Dendritic cell treated with granulocyte-macrophage colony-stimulating factor and Interleukin-4, amounts not matched to agents 40 ng/mL and 50 ng/mL, for 4 days (primary cell): ENCODE measurements around the gene CSF2.

Experiments
- H3K27ac Mint-ChIP-seq: one replicate; pipeline ENCODE4 v1.8.0; 2022; ENCODE audit warnings: mild to moderate bottlenecking, mixed read lengths
- H3K27me3 Mint-ChIP-seq: one replicate; pipeline ENCODE4 v1.8.0; 2022; ENCODE audit warnings: mild to moderate bottlenecking, mixed read lengths
- H3K36me3 Mint-ChIP-seq: one replicate; pipeline ENCODE4 v1.8.0; 2022; ENCODE audit warnings: low read depth, mixed read lengths
- H3K4me1 Mint-ChIP-seq: one replicate; pipeline ENCODE4 v1.8.0; 2022; ENCODE audit warnings: low read depth, mixed read lengths
- H3K4me3 Mint-ChIP-seq: one replicate; pipeline ENCODE4 v1.8.0; 2022; ENCODE audit warnings: mild to moderate bottlenecking, moderate library complexity, mixed read lengths
- H3K9me3 Mint-ChIP-seq: one replicate; pipeline ENCODE4 v1.8.0; 2022; ENCODE audit warnings: mixed read lengths
- intact Hi-C: fragments of 100-400 bp; cut with micrococcal nuclease; formaldehyde crosslinking; loops from one replicate; pipeline ENCODE4 v1.15.0; 2022

Gene CSF2

GRCh38 chr5:132073231-132074013 is at the start of gene CSF2:
Gene CSF2, plus strand, starts transcription at chr5:132073789. Its CDS starts 35 bp downstream, at chr5:132073824.
- Mint-ChIP-seq H3K9me3 (no peaks in the 10 kb centered on the region), H3K27me3 (peaks cover 62% of the 10 kb centered on the region), H3K27ac (no peak within 1 kb of the TSS), H3K36me3 (no peaks in the 10 kb centered on the region), H3K4me3 (no peak within 1 kb of the TSS), H3K4me1 (peaks cover 33% of the 10 kb centered on the region)
- intact Hi-C loops: no loop called here

DNA sequence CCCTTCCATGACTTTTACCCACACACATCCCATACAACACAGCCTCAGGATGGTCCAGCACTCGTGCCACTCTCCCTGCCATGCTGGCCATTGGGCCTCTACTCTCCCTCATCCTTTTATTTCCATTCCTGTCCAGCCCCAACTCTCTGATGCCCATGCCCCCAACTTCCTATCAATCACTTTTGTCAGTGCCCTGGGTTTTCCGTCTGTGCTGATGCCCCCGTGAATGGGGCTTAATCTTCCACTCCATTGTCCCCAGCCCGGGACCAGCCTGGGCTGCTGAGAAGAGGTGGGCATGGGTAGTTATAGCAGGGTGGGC is 49.5 kb upstream of the CSF2 start:
- Mint-ChIP-seq H3K9me3 (no peaks in the 10 kb centered on the region), H3K27me3 (peaks cover 10% of the 10 kb centered on the region), H3K4me3 (no peak overlapping the region), H3K27ac (no peak overlapping the region), H3K36me3 (no peaks in the 10 kb centered on the region), H3K4me1 (no peaks in the 10 kb centered on the region)
- intact Hi-C loops: no loop called here

- Mint-ChIP-seq H3K9me3 (no peaks in the 10 kb centered on the region), H3K27ac (no peak overlapping the region), H3K4me3 (no peak overlapping the region), H3K36me3 (no peaks in the 10 kb centered on the region), H3K4me1 (no peaks in the 10 kb centered on the region), H3K27me3 (peaks cover 11% of the 10 kb centered on the region)
- intact Hi-C loops: no loop called here
These were observed 48.7 kb upstream of the CSF2 start for GRCh38 chr5:132024789-132025402.

GRCh38 chr5:132025403-132025971 is 48.1 kb upstream of the CSF2 start:
- H3K36me3 Mint-ChIP-seq: no peaks in the 10 kb centered on the region
- no peak overlapping the region for H3K4me3 Mint-ChIP-seq
- H3K9me3 Mint-ChIP-seq: no peaks in the 10 kb centered on the region
- no peak overlapping the region for H3K27ac Mint-ChIP-seq
- peaks cover 16% of the 10 kb centered on the region for H3K27me3 Mint-ChIP-seq
- H3K4me1 Mint-ChIP-seq: no peaks in the 10 kb centered on the region
- intact Hi-C loops: no loop called here

DNA sequence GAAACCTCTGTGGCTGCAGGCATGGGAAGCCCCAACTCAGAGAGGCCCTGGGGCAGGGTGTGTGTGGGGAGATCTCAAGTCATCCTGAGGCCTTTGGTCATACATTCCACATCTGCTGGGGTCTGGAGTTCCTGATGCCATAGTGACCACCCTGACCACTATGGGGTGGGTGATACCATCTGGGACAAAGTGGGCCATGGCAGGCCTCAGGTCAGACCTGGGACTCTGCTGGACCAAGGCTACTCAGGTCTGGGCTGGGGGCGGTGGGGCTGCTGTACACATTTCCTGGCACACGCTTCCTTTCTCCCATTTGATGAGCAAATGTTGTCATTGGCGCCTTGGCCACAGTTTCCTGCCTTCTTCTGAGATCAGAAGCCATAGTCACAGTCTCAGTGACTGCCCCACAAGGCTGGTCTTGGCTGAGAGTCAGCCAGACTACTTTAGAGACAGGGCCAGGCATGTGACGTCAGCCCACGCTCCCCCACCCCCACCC is 47.0 kb upstream of the CSF2 start:
- Mint-ChIP-seq H3K27ac (no peak overlapping the region), H3K9me3 (no peaks in the 10 kb centered on the region), H3K36me3 (no peaks in the 10 kb centered on the region), H3K27me3 (peaks cover 10% of the 10 kb centered on the region), H3K4me3 (no peak overlapping the region), H3K4me1 (no peaks in the 10 kb centered on the region)
- intact Hi-C loops: no loop called here

DNA sequence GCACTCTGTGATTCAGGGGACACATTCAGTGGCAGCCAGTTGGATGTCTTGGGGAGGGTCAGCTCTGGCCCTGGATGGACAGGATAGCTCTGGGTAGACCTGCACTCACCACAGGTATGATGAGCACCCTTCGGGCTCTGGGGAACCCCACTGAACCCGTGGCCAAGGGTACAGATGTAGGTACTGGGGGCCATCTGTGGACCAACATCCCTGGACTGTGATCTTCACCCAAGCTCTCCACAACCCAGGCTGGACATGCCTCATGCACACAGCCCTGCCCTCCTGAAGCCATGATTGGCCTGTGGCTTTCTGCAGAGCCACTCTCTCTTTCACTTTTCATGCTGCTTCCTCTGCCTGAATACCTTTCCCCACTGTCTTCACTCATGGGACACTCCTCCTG is 46.6 kb upstream of the CSF2 start:
- intact Hi-C loops: no loop called here
- Mint-ChIP-seq H3K36me3 (no peaks in the 10 kb centered on the region), H3K4me3 (no peak overlapping the region), H3K4me1 (no peaks in the 10 kb centered on the region), H3K9me3 (no peaks in the 10 kb centered on the region), H3K27ac (no peak overlapping the region), H3K27me3 (peaks cover 10% of the 10 kb centered on the region)

DNA sequence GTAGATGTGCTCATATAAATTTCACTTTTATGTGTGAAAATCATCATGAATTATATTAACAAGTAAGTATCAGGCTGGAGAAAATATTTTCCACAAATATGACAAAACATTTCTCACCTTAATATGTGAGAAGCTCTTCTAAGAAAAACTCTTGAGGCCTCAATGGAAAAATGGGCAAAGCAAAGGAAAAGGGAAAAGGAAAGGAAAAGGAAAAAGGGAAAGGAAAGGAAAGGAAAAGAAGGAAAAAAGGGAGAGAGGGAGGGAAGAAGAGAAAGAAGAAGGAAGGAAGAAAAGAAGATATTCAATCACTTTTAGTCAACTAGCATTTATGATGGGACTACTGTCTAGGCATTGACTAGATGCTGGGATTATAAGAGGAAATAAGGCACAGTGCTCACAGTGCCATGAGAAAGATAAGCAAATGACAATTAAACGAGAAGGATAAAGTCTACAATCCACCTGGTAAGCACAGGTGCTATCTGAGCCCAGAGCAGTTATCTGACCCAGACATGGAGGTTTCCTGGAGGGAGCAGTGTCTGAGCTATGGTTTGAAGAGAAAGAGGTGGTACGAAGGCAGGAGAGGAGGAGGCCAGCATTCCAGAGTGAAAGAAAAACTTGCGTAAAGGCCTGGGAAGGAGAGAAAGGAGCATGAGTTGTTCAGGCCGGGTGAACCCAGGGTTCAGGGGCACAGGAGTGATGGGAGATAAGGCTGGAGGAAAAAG is 43.8 kb upstream of the CSF2 start:
- Mint-ChIP-seq H3K4me3 (no peak overlapping the region), H3K9me3 (peaks cover 19% of the 10 kb centered on the region), H3K27ac (no peak overlapping the region), H3K27me3 (peaks cover 13% of the 10 kb centered on the region), H3K36me3 (no peaks in the 10 kb centered on the region), H3K4me1 (no peaks in the 10 kb centered on the region)
- intact Hi-C loops: no loop called here

DNA sequence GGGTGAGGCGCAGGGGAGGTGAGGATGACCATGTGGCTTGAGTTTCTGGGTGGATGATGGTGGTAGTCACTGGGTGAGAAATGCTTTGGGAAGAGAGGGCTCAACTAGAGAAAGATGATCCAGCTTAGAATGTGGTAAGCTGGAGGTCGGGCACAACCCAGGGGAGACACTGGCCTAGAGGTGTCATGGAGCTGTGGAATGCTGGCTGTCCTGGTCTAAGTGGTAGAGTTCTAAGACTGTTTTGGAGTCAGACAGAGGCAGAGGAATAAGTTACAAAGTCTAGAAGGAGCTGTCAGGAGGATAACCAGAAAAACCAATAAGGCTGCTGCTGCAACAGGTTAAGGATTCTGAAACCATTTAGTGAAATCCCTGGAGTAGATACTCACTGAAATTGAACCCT is 43.0 kb upstream of the CSF2 start:
- Mint-ChIP-seq H3K9me3 (peaks cover 19% of the 10 kb centered on the region), H3K4me1 (no peaks in the 10 kb centered on the region), H3K27ac (no peak overlapping the region), H3K27me3 (peaks cover 13% of the 10 kb centered on the region), H3K4me3 (no peak overlapping the region), H3K36me3 (no peaks in the 10 kb centered on the region)
- intact Hi-C loops: no loop called here

- no peaks in the 10 kb centered on the region for H3K36me3 Mint-ChIP-seq
- H3K27ac Mint-ChIP-seq: no peak overlapping the region
- peaks cover 14% of the 10 kb centered on the region for H3K27me3 Mint-ChIP-seq
- no peaks in the 10 kb centered on the region for H3K4me1 Mint-ChIP-seq
- peaks cover 19% of the 10 kb centered on the region for H3K9me3 Mint-ChIP-seq
- H3K4me3 Mint-ChIP-seq: no peak overlapping the region
- intact Hi-C loops: no loop called here
These were observed 41.4 kb upstream of the CSF2 start for GRCh38 chr5:132032196-132032595.

- Mint-ChIP-seq H3K9me3 (peaks cover 19% of the 10 kb centered on the region), H3K36me3 (no peaks in the 10 kb centered on the region), H3K27ac (no peak overlapping the region), H3K27me3 (peaks cover 20% of the 10 kb centered on the region), H3K4me3 (no peak overlapping the region), H3K4me1 (no peaks in the 10 kb centered on the region)
- intact Hi-C loops: no loop called here
These were observed 40.5 kb upstream of the CSF2 start for GRCh38 chr5:132033122-132033521.

GRCh38 chr5:132037353-132037752 is 36.2 kb upstream of the CSF2 start:
- H3K9me3 Mint-ChIP-seq: peaks cover 18% of the 10 kb centered on the region
- H3K4me3 Mint-ChIP-seq: no peak overlapping the region
- peaks cover 49% of the 10 kb centered on the region for H3K27me3 Mint-ChIP-seq
- H3K4me1 Mint-ChIP-seq: no peaks in the 10 kb centered on the region
- intact Hi-C loops: no loop called here
- H3K27ac Mint-ChIP-seq: no peak overlapping the region
- no peaks in the 10 kb centered on the region for H3K36me3 Mint-ChIP-seq

DNA sequence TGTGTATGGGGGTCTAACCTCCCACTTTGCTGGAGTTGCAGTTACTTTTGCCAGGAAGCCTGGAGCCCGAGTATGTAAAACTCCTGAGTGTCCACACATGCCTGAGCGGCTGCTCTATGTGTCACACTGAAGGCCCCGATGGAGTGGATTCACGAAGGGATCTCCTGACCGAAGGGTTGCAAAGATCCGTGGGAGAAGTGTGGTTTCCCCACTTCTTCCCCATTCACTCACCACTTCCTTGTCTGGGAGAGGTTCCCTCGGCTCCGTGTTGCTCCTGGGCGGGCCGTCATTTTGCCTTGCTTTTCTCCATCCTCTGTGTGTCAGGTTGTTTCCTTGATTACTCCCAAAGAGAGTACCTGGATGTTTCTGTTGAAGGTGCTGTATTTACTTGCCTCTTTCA is 29.4 kb upstream of the CSF2 start:
- intact Hi-C loops: no loop called here
- Mint-ChIP-seq H3K36me3 (no peaks in the 10 kb centered on the region), H3K9me3 (no peaks in the 10 kb centered on the region), H3K4me1 (peaks cover 13% of the 10 kb centered on the region), H3K27ac (no peak overlapping the region), H3K4me3 (no peak overlapping the region), H3K27me3 (peaks cover 74% of the 10 kb centered on the region)

DNA sequence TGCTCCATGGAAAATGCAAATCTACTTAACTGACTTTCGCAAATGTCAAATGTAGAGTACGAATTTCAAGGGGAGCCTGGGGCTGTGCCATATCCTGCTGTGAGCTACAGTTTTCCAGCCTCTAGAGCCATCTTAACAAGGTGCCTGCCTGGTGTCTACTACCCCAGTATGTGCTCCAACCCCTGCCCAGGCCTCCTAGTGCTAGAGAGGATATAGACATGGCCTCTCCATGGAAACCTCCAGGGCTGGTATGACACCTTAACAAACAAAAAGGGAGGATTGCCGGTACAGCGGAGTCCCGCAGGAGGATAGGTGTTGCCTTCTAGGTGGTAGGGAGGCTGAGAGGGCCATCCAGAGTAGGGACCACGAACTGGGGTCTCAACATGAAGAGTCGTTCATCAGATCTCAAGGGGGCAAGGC is 26.7 kb upstream of the CSF2 start:
- intact Hi-C loops: no loop called here
- H3K4me3 Mint-ChIP-seq: no peak overlapping the region
- no peak overlapping the region for H3K27ac Mint-ChIP-seq
- no peaks in the 10 kb centered on the region for H3K9me3 Mint-ChIP-seq
- peaks cover 70% of the 10 kb centered on the region for H3K27me3 Mint-ChIP-seq
- H3K4me1 Mint-ChIP-seq: peaks cover 25% of the 10 kb centered on the region
- H3K36me3 Mint-ChIP-seq: no peaks in the 10 kb centered on the region

- Mint-ChIP-seq H3K9me3 (no peaks in the 10 kb centered on the region), H3K27ac (no peak overlapping the region), H3K4me3 (no peak overlapping the region), H3K4me1 (peaks cover 18% of the 10 kb centered on the region), H3K27me3 (peaks cover 67% of the 10 kb centered on the region), H3K36me3 (no peaks in the 10 kb centered on the region)
- intact Hi-C loops: no loop called here
These were observed 24.5 kb upstream of the CSF2 start for GRCh38 chr5:132049093-132049492.
